Stimulated activated naive B cell treated with anti-CD40 and anti-IgM and Interleukin-4, amounts not matched to agents 10 μg/mL and 1 μg/mL and 100 μg/mL, for 72 hours (primary cell): Measurements from ENCODE around the gene ANXA11.
"Not testable (repeated sequence)": the region's sequence is repeated elsewhere in the genome, so short reads cannot be mapped to it uniquely, and the experiment has no call there.

Experiments used
- ATAC-seq, 2 donors: fragments of 150-1000 bp; cut with Tn5 transposase; replicated peaks; 2 replicates each; pipeline ENCODE4 v1.10.0; 2021; ENCODE audit warnings: moderate library complexity in 1 of 2
- DNase-seq: peaks from one replicate; pipeline ENCODE4 v3.0.0; 2021
- H3K27ac Mint-ChIP-seq: one replicate; pipeline ENCODE4 v1.8.0; 2022; ENCODE audit warnings: mild to moderate bottlenecking, mixed read lengths
- H3K27me3 Mint-ChIP-seq, 2 donors: one replicate each; pipeline ENCODE4 v1.8.0; 2022; ENCODE audit warnings: mixed read lengths in 2 of 2
- H3K36me3 Mint-ChIP-seq, 2 donors: one replicate each; pipeline ENCODE4 v1.8.0; 2022; ENCODE audit warnings: mixed read lengths in 2 of 2, mild to moderate bottlenecking in 1 of 2
- H3K4me1 Mint-ChIP-seq, 2 donors: one replicate each; pipeline ENCODE4 v1.8.0; 2022; ENCODE audit warnings: mixed read lengths in 2 of 2, mild to moderate bottlenecking in 1 of 2
- H3K4me3 Mint-ChIP-seq, 2 donors: one replicate each; pipeline ENCODE4 v1.8.0; 2022; ENCODE audit warnings: mild to moderate bottlenecking in 2 of 2, mixed read lengths in 2 of 2, moderate library complexity in 1 of 2
- H3K9me3 Mint-ChIP-seq, 2 donors: one replicate each; pipeline ENCODE4 v1.8.0; 2022; ENCODE audit warnings: mixed read lengths in 2 of 2, mild to moderate bottlenecking in 1 of 2

ANXA11 gene

GRCh38 chr10:80226723-80227122 lies 21.4 kb upstream of the ANXA11 start:
- peak; percentile 93 to 94 for ATAC-seq
- DNase-seq, H3K9me3 Mint-ChIP-seq, H3K27ac Mint-ChIP-seq, H3K36me3 Mint-ChIP-seq, H3K4me3 Mint-ChIP-seq: not testable (repeated sequence)
- Mint-ChIP-seq H3K4me1 (peaks cover 7 to 14% of the 10 kb centered on the region in 2 donors), H3K27me3 (peaks cover 12 to 14% of the 10 kb centered on the region in 2 donors)

DNA sequence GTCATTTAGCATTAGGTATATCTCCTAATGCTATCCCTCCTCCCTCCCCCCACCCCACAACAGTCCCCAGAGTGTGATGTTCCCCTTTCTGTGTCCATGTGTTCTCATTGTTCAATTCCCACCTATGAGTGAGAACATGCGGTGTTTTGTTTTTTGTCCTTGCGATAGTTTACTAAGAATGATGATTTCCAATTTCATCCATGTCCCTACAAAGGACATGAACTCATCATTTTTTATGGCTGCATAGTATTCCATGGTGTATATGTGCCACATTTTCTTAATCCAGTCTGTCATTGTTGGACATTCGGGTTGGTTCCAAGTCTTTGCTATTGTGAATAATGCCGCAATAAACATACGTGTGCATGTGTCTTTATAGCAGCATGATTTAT lies 17.7 kb upstream of the ANXA11 start:
- H3K9me3 Mint-ChIP-seq, H3K27ac Mint-ChIP-seq, DNase-seq, H3K4me3 Mint-ChIP-seq, H3K36me3 Mint-ChIP-seq, ATAC-seq: not testable (repeated sequence)
- peaks cover 12 to 14% of the 10 kb centered on the region in 2 donors for H3K27me3 Mint-ChIP-seq
- peaks cover 7 to 14% of the 10 kb centered on the region in 2 donors for H3K4me1 Mint-ChIP-seq

- not testable (repeated sequence) for H3K4me3 Mint-ChIP-seq, H3K4me1 Mint-ChIP-seq, DNase-seq, H3K9me3 Mint-ChIP-seq, H3K27me3 Mint-ChIP-seq, H3K27ac Mint-ChIP-seq, H3K36me3 Mint-ChIP-seq
- peak; percentile 66 to 86 for ATAC-seq
Measured at GRCh38 chr10:80218878-80219277, 13.5 kb upstream of the ANXA11 start.

- not testable (repeated sequence) for H3K27ac Mint-ChIP-seq, H3K4me1 Mint-ChIP-seq, H3K36me3 Mint-ChIP-seq, H3K27me3 Mint-ChIP-seq, ATAC-seq, H3K4me3 Mint-ChIP-seq, H3K9me3 Mint-ChIP-seq, DNase-seq
Measured at GRCh38 chr10:80214368-80214982, 9.1 kb upstream of the ANXA11 start.

- not testable (repeated sequence) for H3K9me3 Mint-ChIP-seq, ATAC-seq, H3K4me1 Mint-ChIP-seq, DNase-seq, H3K4me3 Mint-ChIP-seq, H3K27me3 Mint-ChIP-seq, H3K27ac Mint-ChIP-seq, H3K36me3 Mint-ChIP-seq
Measured at GRCh38 chr10:80212535-80213115, 7.3 kb upstream of the ANXA11 start.

- no peak for ATAC-seq
- H3K36me3 Mint-ChIP-seq: no peaks in the 10 kb centered on the region
- H3K4me3 Mint-ChIP-seq: no peak overlapping the region
Measured at GRCh38 chr10:80211786-80212185, 6.4 kb upstream of the ANXA11 start.

DNA sequence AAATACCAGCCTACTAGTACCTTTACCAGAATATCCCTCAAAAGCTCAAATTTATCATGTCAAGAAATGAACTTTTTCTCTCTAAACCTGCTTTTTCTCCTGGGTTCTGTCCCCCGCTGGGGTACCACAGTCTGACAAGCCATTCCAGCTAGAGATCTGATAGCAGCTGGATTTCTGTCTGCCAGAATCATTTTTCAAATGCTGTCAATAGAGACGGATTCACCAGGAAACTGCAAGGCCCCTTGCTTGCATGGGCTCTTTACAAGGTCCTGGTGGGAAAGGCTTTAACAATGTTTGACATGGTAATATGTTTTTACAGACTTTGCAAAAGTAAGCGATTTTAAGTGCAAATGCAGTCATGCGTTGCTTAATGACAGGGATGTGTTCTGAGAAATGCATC lies 4.9 kb upstream of the ANXA11 start:
- Mint-ChIP-seq H3K27me3 (peaks cover 4 to 5% of the 10 kb centered on the region in 2 donors), H3K36me3 (no peaks in the 10 kb centered on the region), H3K9me3 (no peaks in the 10 kb centered on the region), H3K27ac (no peak overlapping the region), H3K4me1 (peaks cover 4 to 8% of the 10 kb centered on the region in 2 donors), H3K4me3 (no peak overlapping the region)
- ATAC-seq: no peak
- no peak for DNase-seq

More at GRCh38 chr10:80211786-80212185, 6.4 kb upstream of the ANXA11 start:
- H3K9me3 Mint-ChIP-seq: no peaks in the 10 kb centered on the region
- no peaks in the 10 kb centered on the region for H3K4me1 Mint-ChIP-seq
- no peak for DNase-seq
- no peak overlapping the region for H3K27ac Mint-ChIP-seq
- peaks cover 4 to 5% of the 10 kb centered on the region in 2 donors for H3K27me3 Mint-ChIP-seq

GRCh38 chr10:80207768-80208370 lies 2.5 kb upstream of the ANXA11 start:
- Mint-ChIP-seq H3K27me3 (peaks cover 0 to 4% of the 10 kb centered on the region in 2 donors), H3K36me3 (peaks cover 5 to 8% of the 10 kb centered on the region in 2 donors), H3K27ac (no peak overlapping the region), H3K4me1 (peaks cover 19 to 24% of the 10 kb centered on the region in 2 donors), H3K4me3 (no peak overlapping the region), H3K9me3 (no peaks in the 10 kb centered on the region)
- DNase-seq (no peak), ATAC-seq (no peak)

DNA sequence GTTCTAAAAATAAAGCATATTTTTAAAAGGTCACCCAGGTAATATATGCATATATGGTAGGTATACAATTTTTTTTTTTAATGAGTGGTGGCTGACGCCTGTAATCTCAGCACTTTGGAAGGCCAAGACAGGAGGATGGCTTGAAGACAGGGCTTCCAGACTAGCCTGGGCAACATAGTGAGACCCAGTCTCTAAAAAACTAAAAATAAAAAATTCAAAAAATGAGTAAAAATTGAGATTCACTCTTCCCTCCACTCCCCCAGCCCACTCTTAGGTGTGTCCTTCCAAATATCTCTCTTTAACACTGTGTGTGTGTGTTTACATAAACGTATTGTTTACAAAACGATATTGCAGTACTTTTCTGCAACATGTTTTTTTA lies 929 bp upstream of the ANXA11 start:
- Mint-ChIP-seq H3K9me3 (no peaks in the 10 kb centered on the region), H3K4me1 (peaks cover 33 to 40% of the 10 kb centered on the region in 2 donors), H3K27me3 (peaks cover 0 to 4% of the 10 kb centered on the region in 2 donors), H3K4me3 (peak overlapping the region in 1 of 2 donors; percentile 46), H3K36me3 (peaks cover 17 to 20% of the 10 kb centered on the region in 2 donors), H3K27ac (peak overlapping the region; percentile 81)
- DNase-seq (no peak), ATAC-seq (no peak)

DNA sequence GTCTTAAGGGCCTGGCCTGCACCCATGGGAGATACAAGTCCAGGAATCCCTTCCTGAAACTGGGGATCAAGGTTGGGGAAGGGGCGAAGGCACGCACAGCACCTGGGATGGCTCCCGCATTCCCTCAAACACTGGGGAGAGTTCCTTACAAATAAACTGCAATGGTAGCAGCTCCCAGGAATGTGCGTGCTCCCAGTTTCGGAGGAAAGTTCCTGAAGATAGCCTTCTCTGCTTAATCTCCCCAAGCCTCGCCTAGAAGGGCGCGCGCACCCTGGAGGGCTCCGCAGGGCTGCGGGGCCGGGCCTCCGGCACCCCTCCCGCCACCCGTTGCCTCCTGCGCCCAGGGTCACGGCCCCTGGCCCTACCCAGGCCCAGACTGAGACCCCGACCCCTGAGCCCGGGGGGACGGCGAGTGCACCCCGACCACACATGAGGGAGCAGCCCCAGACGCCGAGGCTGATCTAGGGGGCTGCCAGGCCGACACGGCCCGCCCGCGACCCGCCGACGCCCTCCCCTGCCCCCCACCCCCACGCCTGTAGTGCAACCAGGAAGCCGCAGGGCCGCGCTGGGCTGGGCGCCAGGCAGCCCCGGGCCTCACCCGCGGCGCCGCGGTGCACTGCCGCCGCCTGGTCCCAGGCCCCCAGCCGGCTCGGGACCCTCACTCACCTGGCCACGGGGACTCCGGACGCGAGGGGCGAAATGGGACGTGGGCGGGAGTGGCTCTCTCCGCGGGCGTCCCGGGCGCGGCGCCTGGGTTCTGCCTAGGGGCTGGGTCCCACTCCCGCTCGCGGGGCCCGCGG lies 460 bp downstream of the ANXA11 start:
- DNase-seq (no peak), ATAC-seq (peak; percentile 41 to 49)
- Mint-ChIP-seq H3K27ac (peak overlapping the region; percentile 89), H3K27me3 (no peaks in the 10 kb centered on the region), H3K9me3 (peaks cover 0 to 1% of the 10 kb centered on the region in 2 donors), H3K36me3 (peaks cover 22 to 28% of the 10 kb centered on the region in 2 donors), H3K4me1 (peaks cover 40 to 54% of the 10 kb centered on the region in 2 donors), H3K4me3 (peak overlapping the region; percentile 98)

DNA sequence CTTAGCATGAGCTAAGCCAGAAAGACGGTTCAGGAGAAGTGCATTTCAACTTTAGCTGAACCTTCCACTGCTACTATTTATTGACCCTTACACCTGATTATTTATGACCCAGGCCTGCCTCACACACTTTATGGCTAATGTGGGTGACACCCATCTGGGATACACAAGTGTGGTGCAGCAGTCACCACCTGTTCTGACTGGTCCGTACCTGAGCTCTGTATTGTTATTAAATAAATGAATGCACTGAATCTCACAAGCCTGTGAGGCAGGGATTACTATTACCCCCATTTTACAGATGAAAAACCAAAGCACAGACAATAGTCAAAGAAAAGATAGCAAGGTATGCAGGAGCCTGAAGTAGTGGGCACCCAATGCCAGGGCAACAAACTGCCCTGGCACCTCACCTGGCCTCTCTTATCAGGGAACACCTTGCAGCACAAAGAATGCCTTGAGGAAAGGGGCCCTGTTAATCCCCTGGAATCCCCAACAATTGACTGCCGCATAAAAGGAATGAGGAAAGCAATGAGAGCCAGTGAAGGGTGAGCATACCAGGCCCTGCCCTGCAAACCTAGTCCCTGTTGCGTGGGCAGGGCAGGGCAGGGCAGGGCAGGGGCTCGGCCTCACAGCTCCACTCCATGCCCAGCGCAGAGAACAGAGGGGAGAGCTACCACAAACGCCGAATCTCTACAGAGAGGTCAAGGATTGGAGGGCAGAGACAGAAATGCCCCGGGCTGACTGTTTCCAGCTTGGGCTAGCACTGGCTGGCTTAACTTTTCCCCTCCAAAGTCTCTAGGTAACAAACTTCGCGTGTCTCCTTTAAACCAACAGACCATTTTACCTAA lies 1.3 kb downstream of the ANXA11 start:
- Mint-ChIP-seq H3K36me3 (peaks cover 25 to 31% of the 10 kb centered on the region in 2 donors), H3K9me3 (peaks cover 0 to 1% of the 10 kb centered on the region in 2 donors), H3K4me1 (peaks cover 43 to 57% of the 10 kb centered on the region in 2 donors), H3K27ac (peak overlapping the region; percentile 89), H3K27me3 (no peaks in the 10 kb centered on the region), H3K4me3 (peak overlapping the region; percentile 98)
- ATAC-seq (no peak), DNase-seq (no peak)

DNA sequence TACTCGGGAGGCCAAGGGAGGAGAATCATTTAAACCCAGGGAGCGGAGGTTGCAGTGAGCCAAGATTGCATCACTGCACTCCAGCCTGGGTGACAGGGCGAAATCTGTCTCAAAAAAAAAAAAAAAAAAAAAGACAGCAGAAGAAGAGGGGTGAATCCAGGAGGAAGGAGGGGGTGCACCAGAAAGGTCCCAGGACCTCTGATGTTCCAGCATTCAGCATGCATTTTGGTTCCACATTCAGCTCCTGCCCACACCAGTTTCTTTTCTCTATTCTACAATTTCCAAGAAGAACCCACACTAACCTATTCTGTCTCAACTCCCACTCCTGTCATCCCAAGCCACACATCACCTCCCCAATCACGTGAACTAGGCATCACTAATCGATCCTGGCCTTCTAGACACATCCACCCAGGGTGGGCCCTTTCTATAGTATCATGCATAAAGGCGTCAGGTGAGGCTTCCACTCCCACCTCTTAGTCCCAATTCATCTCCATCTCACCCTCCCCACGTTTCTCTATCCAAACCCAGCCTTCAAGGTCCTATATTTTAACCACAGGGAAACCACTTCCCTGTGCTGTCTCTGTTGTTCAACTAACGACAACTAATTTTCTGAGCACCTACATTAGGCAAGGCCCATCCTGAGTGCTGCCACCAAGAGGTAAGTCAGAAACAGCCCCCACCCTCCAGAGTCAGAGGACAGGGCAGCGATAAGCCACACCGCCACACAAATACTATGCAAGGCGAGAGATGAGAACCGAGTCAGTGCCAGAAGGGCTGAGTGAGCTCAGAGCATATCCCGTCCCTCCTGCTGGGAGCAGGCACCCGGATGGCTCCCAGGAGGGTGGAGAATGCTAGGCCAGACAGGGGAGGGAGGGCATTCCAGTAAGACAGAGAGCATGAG lies 2.2 kb downstream of the ANXA11 start:
- no peaks in the 10 kb centered on the region for H3K27me3 Mint-ChIP-seq

GRCh38 chr10:80202530-80202929 lies 2.8 kb downstream of the ANXA11 start:
- H3K27ac Mint-ChIP-seq: peak overlapping the region; percentile 90
- H3K4me1 Mint-ChIP-seq: peaks cover 52 to 69% of the 10 kb centered on the region in 2 donors
- DNase-seq, ATAC-seq, H3K27me3 Mint-ChIP-seq, H3K9me3 Mint-ChIP-seq: not testable (repeated sequence)
- peaks cover 28 to 35% of the 10 kb centered on the region in 2 donors for H3K36me3 Mint-ChIP-seq
- peak overlapping the region; percentile 98 for H3K4me3 Mint-ChIP-seq

More for the DNA sequence above, 2.2 kb downstream of the ANXA11 start:
- Mint-ChIP-seq H3K9me3 (peaks cover 0 to 1% of the 10 kb centered on the region in 2 donors), H3K27ac (peak overlapping the region; percentile 89), H3K36me3 (peaks cover 28 to 35% of the 10 kb centered on the region in 2 donors), H3K4me3 (peak overlapping the region; percentile 98), H3K4me1 (peaks cover 50 to 64% of the 10 kb centered on the region in 2 donors)
- DNase-seq (peak; percentile 56), ATAC-seq (peak; percentile 62 to 65)
